ENCODE results near the gene RAB5A. TPM values are rescaled to one million over a fixed set of nuclear protein-coding genes. Genes with fewer than 3 reads are reported as not detected.

The RAB5A gene
- polyA plus RNA-seq, 1 of the 3 experiments (the other 2 are of a cell fraction), result 31.0 TPM

DNA sequence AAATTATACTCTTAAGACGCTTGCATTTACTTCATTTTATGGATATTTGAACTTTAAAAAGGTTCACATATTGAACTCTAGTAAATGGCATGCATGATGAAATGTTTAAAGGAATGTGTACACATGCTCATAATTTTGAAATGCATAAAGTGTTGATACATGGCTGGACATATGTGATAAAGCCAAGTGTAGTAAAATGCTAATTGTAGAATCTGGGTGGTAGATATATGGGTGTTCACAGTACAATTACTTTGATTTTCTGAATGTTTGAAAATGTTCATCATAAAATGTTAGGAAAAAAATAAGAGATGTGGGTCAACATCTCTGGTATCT is 8.6 kb upstream of the RAB5A start:
- no peaks in the 10 kb centered on the region for H3K27me3 ChIP-seq (ENCODE audit: insufficient read depth)
- no peaks in the 10 kb centered on the region for H3K79me2 ChIP-seq (ENCODE audit: insufficient read depth)
- no peaks in the 10 kb centered on the region; a peak in 1 of 4 replicates for H3K4me1 ChIP-seq (ENCODE audit: control insufficient read depth in 1 of 2, insufficient read depth in 2 of 2, low read depth in 1 of 2, low read length in 1 of 2)
- ChIA-PET POLR2A (no interaction called here), CTCF (no interaction called here)
- no peak overlapping the region for H3K27ac ChIP-seq (ENCODE audit: low read depth in 2 of 2, low read length in 1 of 2)
- no peak overlapping the region for H2AFZ ChIP-seq (ENCODE audit: low read depth)
- no peaks in the 10 kb centered on the region for H4K20me1 ChIP-seq (ENCODE audit: insufficient read depth)
- H3K9me3 ChIP-seq, result no peaks in the 10 kb centered on the region
- no peak overlapping the region for H3K4me2 ChIP-seq
- H3K9me2 ChIP-seq, result no peaks in the 10 kb centered on the region
- H3K9ac ChIP-seq, result no peak overlapping the region
- TF ChIP-seq FOXJ3 (CRISPR knock-in tag; IDR thresholded peaks at IDR 0.05) (no peak), EP300 (IDR thresholded peaks at IDR 0.05; ENCODE audit: borderline replicate concordance in 1 of 2, low read depth in 1 of 2, low read length in 1 of 2) (no peak), POLR2AphosphoS5 (IDR thresholded peaks at IDR 0.05; ENCODE audit: low read depth, low read length) (no peak), GATA2 (CRISPR knock-in tag; IDR thresholded peaks at IDR 0.05) (no peak), NFIC (IDR thresholded peaks at IDR 0.05; ENCODE audit: borderline replicate concordance) (no peak), SIN3A (IDR thresholded peaks at IDR 0.05; ENCODE audit: borderline replicate concordance, low read depth, low read length) (no peak), TAF1 (IDR thresholded peaks at IDR 0.05; ENCODE audit: borderline replicate concordance, low read depth, low read length) (no peak), EZH2phosphoT487 (IDR thresholded peaks at IDR 0.05; ENCODE audit: borderline replicate concordance, low read depth) (no peak), JUND (IDR thresholded peaks at IDR 0.05) (no peak), TEAD4 (IDR thresholded peaks at IDR 0.05; ENCODE audit: borderline replicate concordance, insufficient read depth) (no peak), FOXM1 (IDR thresholded peaks at IDR 0.05; ENCODE audit: low read depth) (no peak), CHD2 (IDR thresholded peaks at IDR 0.05; ENCODE audit: low read length, partially characterized antibody) (no peak), SMC3 (IDR thresholded peaks at IDR 0.05; ENCODE audit: low read depth, low read length) (no peak), RFX5 (IDR thresholded peaks at IDR 0.05; ENCODE audit: low read length) (no peak), GABPA (IDR thresholded peaks at IDR 0.05; ENCODE audit: low read depth) (no peak)
- TF ChIP-seq, protein P1, sequence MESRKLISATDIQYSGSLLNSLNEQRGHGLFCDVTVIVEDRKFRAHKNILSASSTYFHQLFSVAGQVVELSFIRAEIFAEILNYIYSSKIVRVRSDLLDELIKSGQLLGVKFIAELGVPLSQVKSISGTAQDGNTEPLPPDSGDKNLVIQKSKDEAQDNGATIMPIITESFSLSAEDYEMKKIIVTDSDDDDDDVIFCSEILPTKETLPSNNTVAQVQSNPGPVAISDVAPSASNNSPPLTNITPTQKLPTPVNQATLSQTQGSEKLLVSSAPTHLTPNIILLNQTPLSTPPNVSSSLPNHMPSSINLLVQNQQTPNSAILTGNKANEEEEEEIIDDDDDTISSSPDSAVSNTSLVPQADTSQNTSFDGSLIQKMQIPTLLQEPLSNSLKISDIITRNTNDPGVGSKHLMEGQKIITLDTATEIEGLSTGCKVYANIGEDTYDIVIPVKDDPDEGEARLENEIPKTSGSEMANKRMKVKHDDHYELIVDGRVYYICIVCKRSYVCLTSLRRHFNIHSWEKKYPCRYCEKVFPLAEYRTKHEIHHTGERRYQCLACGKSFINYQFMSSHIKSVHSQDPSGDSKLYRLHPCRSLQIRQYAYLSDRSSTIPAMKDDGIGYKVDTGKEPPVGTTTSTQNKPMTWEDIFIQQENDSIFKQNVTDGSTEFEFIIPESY (IDR thresholded peaks at IDR 0.05; ENCODE audit: borderline replicate concordance, low read depth), result no peak
- TF ChIP-seq, protein P2, sequence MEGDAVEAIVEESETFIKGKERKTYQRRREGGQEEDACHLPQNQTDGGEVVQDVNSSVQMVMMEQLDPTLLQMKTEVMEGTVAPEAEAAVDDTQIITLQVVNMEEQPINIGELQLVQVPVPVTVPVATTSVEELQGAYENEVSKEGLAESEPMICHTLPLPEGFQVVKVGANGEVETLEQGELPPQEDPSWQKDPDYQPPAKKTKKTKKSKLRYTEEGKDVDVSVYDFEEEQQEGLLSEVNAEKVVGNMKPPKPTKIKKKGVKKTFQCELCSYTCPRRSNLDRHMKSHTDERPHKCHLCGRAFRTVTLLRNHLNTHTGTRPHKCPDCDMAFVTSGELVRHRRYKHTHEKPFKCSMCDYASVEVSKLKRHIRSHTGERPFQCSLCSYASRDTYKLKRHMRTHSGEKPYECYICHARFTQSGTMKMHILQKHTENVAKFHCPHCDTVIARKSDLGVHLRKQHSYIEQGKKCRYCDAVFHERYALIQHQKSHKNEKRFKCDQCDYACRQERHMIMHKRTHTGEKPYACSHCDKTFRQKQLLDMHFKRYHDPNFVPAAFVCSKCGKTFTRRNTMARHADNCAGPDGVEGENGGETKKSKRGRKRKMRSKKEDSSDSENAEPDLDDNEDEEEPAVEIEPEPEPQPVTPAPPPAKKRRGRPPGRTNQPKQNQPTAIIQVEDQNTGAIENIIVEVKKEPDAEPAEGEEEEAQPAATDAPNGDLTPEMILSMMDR (IDR thresholded peaks at IDR 0.05), result no peak
- no peak overlapping the region for H3K4me3 ChIP-seq (ENCODE audit: low read depth in 2 of 2, low read length in 1 of 2)
- DNase-seq, result no peak
- 85% methylated on average over 1 of the region's 1 CpG for WGBS (ENCODE audit: low lambda C conversion rate)
- no peaks in the 10 kb centered on the region for H3K36me3 ChIP-seq (replicated peaks in 1 of 2; ENCODE audit: control insufficient read depth in 1 of 2, insufficient read depth in 2 of 2, low read length in 1 of 2)
- no peaks in the 10 kb centered on the region for H3F3A ChIP-seq (replicated peaks; ENCODE audit: insufficient read depth)

Data from SK-N-SH (cell line).